Stimulated activated CD8-positive, alpha-beta memory T cell treated with anti-CD3 and anti-CD28 coated beads, Interleukin-12 subunit alpha, Interleukin-12 subunit beta, amount 100 ng/mL, for 4 hours (primary cell): ENCODE measurements around the gene LRRC42.

ENCODE experiments used
- DNase-seq: peaks from one replicate; pipeline ENCODE4 v3.0.0-alpha.2; 2020; ENCODE audit warnings: low read depth

The LRRC42 gene

GRCh38 chr1:54004481-54005049 is 58.4 kb downstream of the LRRC42 start:
- no peak for DNase-seq

- DNase-seq: no peak
Measured at GRCh38 chr1:54006508-54006907, 60.4 kb downstream of the LRRC42 start.

- no peak for DNase-seq
Measured at GRCh38 chr1:54007613-54008012, 61.5 kb downstream of the LRRC42 start.

- DNase-seq: no peak
Measured at GRCh38 chr1:54008876-54009275, 62.7 kb downstream of the LRRC42 start.

GRCh38 chr1:54009406-54009805 is 63.3 kb downstream of the LRRC42 start:
- no peak for DNase-seq

- DNase-seq: no peak
Measured at GRCh38 chr1:54010415-54011117, 64.4 kb downstream of the LRRC42 start.

- DNase-seq: no peak
Measured at GRCh38 chr1:54011316-54012007, 65.3 kb downstream of the LRRC42 start.

- DNase-seq: no peak
Measured at GRCh38 chr1:54012008-54012325, 65.8 kb downstream of the LRRC42 start.

- DNase-seq: no peak
Measured at GRCh38 chr1:54012863-54013262, 66.7 kb downstream of the LRRC42 start.

GRCh38 chr1:54013393-54014008 is 67.4 kb downstream of the LRRC42 start:
- no peak for DNase-seq

GRCh38 chr1:54014009-54014629 is 68.0 kb downstream of the LRRC42 start:
- no peak for DNase-seq

GRCh38 chr1:54016343-54017282 is 70.5 kb downstream of the LRRC42 start:
- DNase-seq: no peak
